ENCODE results near the gene FAM161B. TPM values are rescaled to one million over a fixed set of nuclear protein-coding genes. Genes with fewer than 3 reads are reported as not detected.

The FAM161B gene
- total RNA-seq, 4 donors from 2014 or later = 4.2 to 5.5 (median 4.6) TPM

DNA sequence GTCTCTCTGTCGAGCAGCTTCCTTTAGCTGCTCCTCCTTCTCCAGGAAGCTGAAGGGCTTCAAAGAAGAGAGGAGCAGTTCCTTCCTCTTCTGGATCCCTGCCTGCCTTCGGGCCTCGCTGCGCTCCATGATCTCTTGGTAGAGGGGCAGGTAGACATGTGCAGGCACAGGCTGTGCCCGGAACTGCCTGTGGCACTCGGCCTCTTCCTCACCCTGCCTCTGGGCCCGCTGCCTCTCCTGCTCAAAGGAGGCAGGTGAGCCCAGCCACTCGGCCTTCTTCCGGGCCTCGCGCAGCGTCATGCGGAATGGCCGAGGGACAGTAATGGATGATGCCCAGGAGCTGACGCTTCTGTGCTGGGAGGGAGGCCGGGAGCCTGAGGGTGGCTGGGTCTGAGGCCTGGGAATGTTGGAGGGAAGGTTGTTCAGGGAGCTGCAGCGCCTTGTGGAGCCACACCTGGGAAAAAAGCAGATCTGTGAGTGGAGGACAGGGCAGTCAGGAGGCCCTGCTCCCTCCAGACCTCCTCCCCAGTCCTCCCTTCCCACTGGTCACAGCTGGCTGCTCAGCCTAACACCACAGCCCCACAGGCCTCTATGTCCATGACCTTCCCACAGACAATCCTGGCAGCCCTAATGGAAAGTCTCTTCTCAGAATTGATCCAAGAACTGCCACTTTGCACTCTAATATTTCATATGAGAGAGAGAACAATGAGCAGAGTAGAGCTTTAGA lies 5.3 kb downstream of the FAM161B start:
- WGBS = 85% methylated on average over 16 of the region's 17 CpGs
- intact Hi-C loops (cut with DNase I) = no loop called here
- Histone ChIP-seq H3K4me1 (peaks cover 5 to 25% (median 10%) of the 10 kb centered on the region in 4 donors), H3K27me3 (no peaks in the 10 kb centered on the region), H3K4me3 (no peak overlapping the region), H3K36me3 (peaks cover 9 to 67% (median 47%) of the 10 kb centered on the region in 4 donors), H3K27ac (replicated peaks in 1 of 4) (no peak overlapping the region), H3K9me3 (no peaks in the 10 kb centered on the region)
- no peak for DNase-seq (ENCODE audit: extremely low spot score)
- TF ChIP-seq CTCF (IDR thresholded peaks at IDR 0.05) = no peak
- TF ChIP-seq EP300 (IDR thresholded peaks at IDR 0.05) = no peak
- no peak for TF ChIP-seq POLR2A (IDR thresholded peaks at IDR 0.05; ENCODE audit: low read depth)
- TF ChIP-seq POLR2AphosphoS5 (IDR thresholded peaks at IDR 0.05) = no peak

DNA sequence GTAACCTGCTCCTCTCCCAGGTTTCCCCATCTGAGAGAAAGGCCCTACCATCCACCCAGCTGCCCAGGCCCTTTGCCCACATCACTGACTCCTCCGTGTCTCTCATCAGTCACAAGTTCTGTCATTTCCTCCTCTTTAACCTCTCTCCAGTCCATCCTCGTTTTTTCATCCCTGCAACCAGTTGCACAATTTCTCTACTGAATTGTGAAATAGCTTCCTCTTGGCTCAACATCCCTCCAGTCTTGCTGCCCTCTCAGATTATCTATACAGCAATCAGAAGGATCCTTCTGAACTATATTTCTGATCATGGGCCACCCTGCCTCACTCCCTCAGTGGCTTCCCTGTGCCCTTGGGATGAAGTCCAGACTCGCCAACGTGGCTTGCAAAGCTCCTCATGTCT lies 6.8 kb downstream of the FAM161B start:
- peaks cover 0 to 14% (median 0%) of the 10 kb centered on the region in 4 donors for H3K4me1 ChIP-seq
- WGBS = 65% methylated on average over 4 of the region's 4 CpGs
- peak overlapping the region in 2 of 4 donors; percentile 34 to 43 for H3K27ac ChIP-seq (replicated peaks in 1 of 4)
- no peaks in the 10 kb centered on the region for H3K9me3 ChIP-seq
- no peak for DNase-seq (ENCODE audit: extremely low spot score)
- H3K4me3 ChIP-seq = no peak overlapping the region
- TF ChIP-seq EP300 (IDR thresholded peaks at IDR 0.05) (no peak), POLR2A (IDR thresholded peaks at IDR 0.05; ENCODE audit: low read depth) (no peak), CTCF (IDR thresholded peaks at IDR 0.05) (no peak), POLR2AphosphoS5 (IDR thresholded peaks at IDR 0.05) (peak in 1 of 2 donors; percentile 11)
- H3K27me3 ChIP-seq = no peaks in the 10 kb centered on the region
- peaks cover 9 to 81% (median 53%) of the 10 kb centered on the region in 4 donors for H3K36me3 ChIP-seq
- intact Hi-C loops (cut with DNase I) = no loop called here

DNA sequence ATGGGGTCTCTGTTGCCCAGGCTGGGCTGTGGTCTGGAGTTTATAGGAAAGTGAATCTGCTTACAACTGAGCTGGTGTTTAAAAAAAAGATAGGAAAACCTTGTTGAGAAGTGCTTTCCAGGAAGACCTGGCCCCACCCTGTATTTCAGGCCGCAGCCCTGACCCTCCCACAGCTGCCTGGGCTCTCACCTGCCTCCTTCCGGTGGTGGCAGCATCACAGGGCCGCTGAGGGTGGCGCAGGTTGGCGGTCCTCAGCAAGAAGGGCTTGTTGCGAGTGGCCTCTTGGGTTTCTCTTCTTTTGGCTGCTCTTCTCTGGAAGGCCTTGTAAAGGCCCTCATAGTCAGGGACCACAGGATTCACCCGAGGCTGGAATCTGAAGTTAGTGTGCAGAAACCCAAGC lies 7.7 kb downstream of the FAM161B start:
- TF ChIP-seq EP300 (IDR thresholded peaks at IDR 0.05) = no peak
- no peak for TF ChIP-seq POLR2A (IDR thresholded peaks at IDR 0.05; ENCODE audit: low read depth)
- TF ChIP-seq POLR2AphosphoS5 (IDR thresholded peaks at IDR 0.05) = no peak
- no peak for TF ChIP-seq CTCF (IDR thresholded peaks at IDR 0.05)
- no peaks in the 10 kb centered on the region for H3K9me3 ChIP-seq
- H3K27me3 ChIP-seq = no peaks in the 10 kb centered on the region
- DNase-seq (ENCODE audit: extremely low spot score) = no peak
- 92% methylated on average over 7 of the region's 7 CpGs for WGBS
- H3K36me3 ChIP-seq = peaks cover 9 to 90% (median 62%) of the 10 kb centered on the region in 4 donors
- H3K4me1 ChIP-seq = peaks cover 0 to 14% (median 0%) of the 10 kb centered on the region in 4 donors
- intact Hi-C loops (cut with DNase I) = no loop called here
- H3K4me3 ChIP-seq = no peak overlapping the region
- H3K27ac ChIP-seq (replicated peaks in 1 of 4) = peak overlapping the region in 1 of 4 donors; percentile 34

DNA sequence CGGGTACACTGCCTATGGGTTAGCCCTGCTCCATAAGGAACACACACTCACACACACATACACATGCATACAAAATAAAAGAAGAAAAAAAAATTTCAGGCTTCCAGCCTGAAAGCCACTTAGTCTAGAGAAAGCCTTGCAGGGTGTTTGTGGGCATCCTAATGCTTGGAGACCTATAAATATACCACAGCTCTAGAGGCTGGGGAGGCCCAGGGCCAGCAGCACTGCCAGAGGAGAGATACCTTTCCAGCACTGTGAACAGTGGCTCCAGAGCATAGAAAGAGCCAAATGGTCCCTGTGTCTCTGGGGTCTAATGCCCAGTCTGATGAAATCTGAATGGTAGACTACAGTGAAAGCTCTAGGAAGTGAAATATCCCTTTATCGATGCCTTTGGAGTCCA lies 12.9 kb downstream of the FAM161B start:
- no peak for TF ChIP-seq POLR2A (IDR thresholded peaks at IDR 0.05; ENCODE audit: low read depth)
- Histone ChIP-seq H3K4me1 (no peaks in the 10 kb centered on the region), H3K9me3 (no peaks in the 10 kb centered on the region), H3K27ac (replicated peaks in 1 of 4) (no peak overlapping the region), H3K4me3 (no peak overlapping the region), H3K27me3 (no peaks in the 10 kb centered on the region), H3K36me3 (peaks cover 7 to 95% (median 72%) of the 10 kb centered on the region in 4 donors)
- WGBS = 88% methylated on average over 2 of the region's 2 CpGs
- intact Hi-C loops (cut with DNase I) = no loop called here
- DNase-seq (ENCODE audit: extremely low spot score) = no peak

GRCh38 chr14:73936548-73936947 lies 13.3 kb downstream of the FAM161B start:
- no peak overlapping the region for H3K27ac ChIP-seq (replicated peaks in 1 of 4)
- no peak overlapping the region for H3K4me3 ChIP-seq
- H3K36me3 ChIP-seq = peaks cover 12 to 95% (median 76%) of the 10 kb centered on the region in 4 donors
- no peaks in the 10 kb centered on the region for H3K27me3 ChIP-seq
- no peak for DNase-seq (ENCODE audit: extremely low spot score)
- no peak for TF ChIP-seq CTCF (IDR thresholded peaks at IDR 0.05)
- TF ChIP-seq POLR2A (IDR thresholded peaks at IDR 0.05; ENCODE audit: low read depth) = no peak
- H3K4me1 ChIP-seq = no peaks in the 10 kb centered on the region
- H3K9me3 ChIP-seq = no peaks in the 10 kb centered on the region
- intact Hi-C loops (cut with DNase I) = no loop called here
- 83% methylated on average over 1 of the region's 1 CpG for WGBS
